RWPE2 (cell line): ENCODE results near the gene FLRT3.

ENCODE experiments used
- ATAC-seq: fragments of 200-7000 bp; cut with Tn5 transposase; 3 replicates; pipeline ENCODE4 v1.9.1; 2021; ENCODE audit warnings: low read depth
- DNase-seq: peaks from one replicate; pipeline ENCODE4 v3.0.0-alpha.2; 2020; ENCODE audit warnings: low spot score
- H3K27ac ChIP-seq: fragments of 450-650 bp; 2 replicates; pipeline ENCODE4 v1.5.1; 2017; ENCODE audit warnings: mild to moderate bottlenecking; ENCODE audit not compliant: poor library complexity, severe bottlenecking
- H3K27me3 ChIP-seq: fragments of 250-450 bp; sonication (Bioruptor Pico); 2 replicates; pipeline ENCODE4 v1.5.1; 2021; ENCODE audit warnings: mild to moderate bottlenecking, moderate library complexity; ENCODE audit not compliant: insufficient read depth, poor library complexity, severe bottlenecking
- H3K36me3 ChIP-seq: fragments of 250-450 bp; sonication (Bioruptor Pico); 2 replicates; pipeline ENCODE4 v1.5.1; 2020; ENCODE audit warnings: low read depth, mild to moderate bottlenecking, moderate library complexity
- H3K4me1 ChIP-seq: fragments of 250-450 bp; sonication (Bioruptor Pico); 2 replicates; pipeline ENCODE4 v1.5.1; 2021; ENCODE audit warnings: mild to moderate bottlenecking, moderate library complexity; ENCODE audit not compliant: insufficient read depth, poor library complexity, severe bottlenecking
- H3K4me3 ChIP-seq: fragments of 250-450 bp; sonication (Bioruptor Pico); 2 replicates; pipeline ENCODE4 v1.5.1; 2021; ENCODE audit warnings: mild to moderate bottlenecking, moderate library complexity; ENCODE audit not compliant: severe bottlenecking
- H3K9me3 ChIP-seq: fragments of 250-450 bp; sonication (Bioruptor Pico); 2 replicates; pipeline ENCODE4 v1.5.1; 2021; ENCODE audit warnings: mild to moderate bottlenecking, moderate library complexity; ENCODE audit not compliant: severe bottlenecking
- TF ChIP-seq, protein P1 (sequence below): fragments of 450-650 bp; IDR thresholded peaks from one replicate; pipeline ENCODE4 v1.5.1; 2017; ENCODE audit warnings: mild to moderate bottlenecking, moderate library complexity; ENCODE audit not compliant: poor library complexity, severe bottlenecking

The FLRT3 gene

GRCh38 chr20:14383335-14383734 lies 45.9 kb upstream of the FLRT3 start:
- Histone ChIP-seq H3K4me1 (peaks cover 18% of the 10 kb centered on the region), H3K9me3 (no peaks in the 10 kb centered on the region), H3K27ac (no peak overlapping the region), H3K27me3 (no peaks in the 10 kb centered on the region), H3K4me3 (no peak overlapping the region), H3K36me3 (no peaks in the 10 kb centered on the region)
- ATAC-seq: no peak
- TF ChIP-seq, protein P1, sequence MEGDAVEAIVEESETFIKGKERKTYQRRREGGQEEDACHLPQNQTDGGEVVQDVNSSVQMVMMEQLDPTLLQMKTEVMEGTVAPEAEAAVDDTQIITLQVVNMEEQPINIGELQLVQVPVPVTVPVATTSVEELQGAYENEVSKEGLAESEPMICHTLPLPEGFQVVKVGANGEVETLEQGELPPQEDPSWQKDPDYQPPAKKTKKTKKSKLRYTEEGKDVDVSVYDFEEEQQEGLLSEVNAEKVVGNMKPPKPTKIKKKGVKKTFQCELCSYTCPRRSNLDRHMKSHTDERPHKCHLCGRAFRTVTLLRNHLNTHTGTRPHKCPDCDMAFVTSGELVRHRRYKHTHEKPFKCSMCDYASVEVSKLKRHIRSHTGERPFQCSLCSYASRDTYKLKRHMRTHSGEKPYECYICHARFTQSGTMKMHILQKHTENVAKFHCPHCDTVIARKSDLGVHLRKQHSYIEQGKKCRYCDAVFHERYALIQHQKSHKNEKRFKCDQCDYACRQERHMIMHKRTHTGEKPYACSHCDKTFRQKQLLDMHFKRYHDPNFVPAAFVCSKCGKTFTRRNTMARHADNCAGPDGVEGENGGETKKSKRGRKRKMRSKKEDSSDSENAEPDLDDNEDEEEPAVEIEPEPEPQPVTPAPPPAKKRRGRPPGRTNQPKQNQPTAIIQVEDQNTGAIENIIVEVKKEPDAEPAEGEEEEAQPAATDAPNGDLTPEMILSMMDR: no peak
- no peak for DNase-seq

GRCh38 chr20:14378326-14378725 lies 40.9 kb upstream of the FLRT3 start:
- no peaks in the 10 kb centered on the region for H3K27me3 ChIP-seq
- H3K4me1 ChIP-seq: no peaks in the 10 kb centered on the region
- TF ChIP-seq, protein P1: no peak
- H3K27ac ChIP-seq: no peak overlapping the region
- H3K9me3 ChIP-seq: no peaks in the 10 kb centered on the region
- DNase-seq: no peak
- no peak for ATAC-seq
- H3K4me3 ChIP-seq: no peak overlapping the region
- H3K36me3 ChIP-seq: no peaks in the 10 kb centered on the region

GRCh38 chr20:14375416-14375985 lies 38.1 kb upstream of the FLRT3 start:
- Histone ChIP-seq H3K36me3 (no peaks in the 10 kb centered on the region), H3K4me1 (no peaks in the 10 kb centered on the region), H3K4me3 (no peak overlapping the region), H3K27ac (no peak overlapping the region), H3K9me3 (no peaks in the 10 kb centered on the region), H3K27me3 (no peaks in the 10 kb centered on the region)
- no peak for ATAC-seq
- no peak for DNase-seq
- TF ChIP-seq, protein P1: no peak

DNA sequence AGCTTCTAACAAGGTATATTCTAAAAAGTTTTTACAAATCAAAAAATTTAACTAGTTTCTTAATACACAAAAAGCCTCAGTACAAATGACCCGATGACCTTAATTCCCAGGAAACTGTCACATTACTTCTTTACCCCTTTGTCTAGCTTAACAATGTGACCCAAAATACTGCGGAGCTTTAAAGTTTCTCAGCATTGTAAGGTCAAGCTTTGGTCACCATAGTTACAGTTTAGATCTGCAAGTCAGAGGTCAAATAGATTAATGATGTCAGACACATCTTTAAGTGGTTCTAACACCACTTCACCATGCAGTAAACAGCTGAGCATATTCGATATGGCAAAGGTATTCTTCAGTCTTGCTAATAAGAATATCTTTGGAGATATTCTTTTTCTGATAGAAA lies 36.8 kb upstream of the FLRT3 start:
- DNase-seq (no peak), ATAC-seq (no peak)
- TF ChIP-seq, protein P1: no peak
- no peak overlapping the region for H3K27ac ChIP-seq
- H3K27me3 ChIP-seq: no peaks in the 10 kb centered on the region
- no peaks in the 10 kb centered on the region for H3K36me3 ChIP-seq
- no peaks in the 10 kb centered on the region for H3K9me3 ChIP-seq
- H3K4me3 ChIP-seq: no peak overlapping the region
- H3K4me1 ChIP-seq: no peaks in the 10 kb centered on the region

GRCh38 chr20:14361509-14362345 lies 24.3 kb upstream of the FLRT3 start:
- DNase-seq (no peak), ATAC-seq (no peak)
- H3K4me3 ChIP-seq: no peak overlapping the region
- no peaks in the 10 kb centered on the region for H3K36me3 ChIP-seq
- no peak overlapping the region for H3K27ac ChIP-seq
- H3K9me3 ChIP-seq: no peaks in the 10 kb centered on the region
- TF ChIP-seq, protein P1: no peak
- no peaks in the 10 kb centered on the region for H3K4me1 ChIP-seq
- no peaks in the 10 kb centered on the region for H3K27me3 ChIP-seq
